GM12872 (cell line): ENCODE data around the gene SGIP1.

Source experiments
- CTCF ChIP-seq: IDR thresholded peaks from 3 replicates; pipeline ENCODE4 v1.5.1; 2011; ENCODE audit warnings: low read depth, mild to moderate bottlenecking, low read length, moderate library complexity; ENCODE audit not compliant: insufficient read depth

The SGIP1 gene

GRCh38 chr1:66761221-66761620 lies 227.3 kb downstream of the SGIP1 start:
- TF ChIP-seq CTCF: no peak

- TF ChIP-seq CTCF: peak; percentile 58
Observed at GRCh38 chr1:66764994-66765578, 231.1 kb downstream of the SGIP1 start.

GRCh38 chr1:66767626-66768025 lies 233.7 kb downstream of the SGIP1 start:
- no peak for TF ChIP-seq CTCF

- no peak for TF ChIP-seq CTCF
Observed at GRCh38 chr1:66768965-66769364, 235.0 kb downstream of the SGIP1 start.

- no peak for TF ChIP-seq CTCF
Observed at GRCh38 chr1:66769512-66770229, 235.7 kb downstream of the SGIP1 start.

GRCh38 chr1:66770240-66770639 lies 236.3 kb downstream of the SGIP1 start:
- TF ChIP-seq CTCF: no peak

GRCh38 chr1:66770694-66771093 lies 236.7 kb downstream of the SGIP1 start:
- TF ChIP-seq CTCF: no peak
